ENCODE measurements around the gene METTL26.

METTL26 gene

DNA sequence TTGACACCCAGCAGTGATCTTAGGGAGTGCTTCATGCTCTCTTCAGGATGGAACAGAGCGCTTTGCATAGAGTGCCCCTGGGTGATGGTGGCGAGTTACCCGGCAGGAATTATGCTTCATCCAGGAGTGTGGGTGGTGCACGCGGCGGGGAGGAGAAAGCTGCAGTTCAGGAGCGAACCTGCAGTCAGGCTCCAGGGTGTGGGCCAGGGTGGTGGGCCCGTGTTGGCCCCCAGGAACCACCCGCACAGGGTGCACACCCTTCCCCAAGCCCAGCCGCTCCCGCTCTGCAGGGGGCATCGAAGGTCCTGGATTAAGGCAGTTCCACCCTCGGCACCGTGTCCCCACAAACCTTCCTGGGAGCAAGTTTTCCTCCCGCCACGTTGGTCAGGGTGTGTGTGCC lies 42.3 kb downstream of the METTL26 start:
- DNase-seq = no peak

- DNase-seq = no peak
Measured at GRCh38 chr16:593406-593805, 42.7 kb downstream of the METTL26 start.

DNA sequence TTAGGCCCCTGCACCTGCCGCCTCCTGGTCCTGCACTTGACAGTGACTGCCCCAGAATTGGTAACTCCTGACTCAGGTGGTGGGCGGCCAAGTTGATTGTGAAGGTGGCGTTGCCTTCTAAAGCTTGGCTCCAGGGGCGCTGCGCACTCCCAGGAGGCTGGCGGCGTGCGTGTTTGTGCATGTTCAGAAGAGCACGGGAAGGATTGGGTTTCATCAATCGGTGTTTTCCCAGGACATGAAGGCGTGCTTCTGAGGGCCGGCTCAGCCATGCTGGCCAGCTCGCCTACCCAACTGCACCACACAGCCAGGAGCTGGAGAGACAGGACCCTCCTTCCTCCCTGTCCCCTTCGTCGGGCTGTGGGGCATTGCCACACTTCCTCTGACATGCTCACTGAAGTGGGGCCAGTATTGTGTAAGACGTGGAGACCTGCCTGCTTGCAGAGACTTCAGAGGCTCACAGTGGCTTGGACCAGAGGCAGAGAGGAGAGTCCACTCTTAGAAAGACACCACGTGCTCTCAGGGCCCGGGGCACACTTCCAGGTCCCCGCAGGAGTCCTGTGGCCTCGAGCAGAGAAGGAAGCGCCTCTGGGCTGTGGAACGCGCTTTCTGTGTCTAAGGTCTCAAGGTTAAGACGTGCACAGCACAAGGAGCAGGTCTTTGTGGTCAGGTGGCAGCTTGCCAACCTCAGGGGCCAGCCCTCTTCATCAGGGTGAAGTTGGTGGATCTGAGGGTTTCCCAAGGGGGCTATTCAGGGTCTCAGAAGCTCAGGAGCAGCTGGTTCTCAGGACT lies 43.4 kb downstream of the METTL26 start:
- DNase-seq = no peak

GRCh38 chr16:591892-592517 lies 44.1 kb downstream of the METTL26 start:
- DNase-seq = no peak

- DNase-seq = no peak
Measured at GRCh38 chr16:591231-591630, 44.9 kb downstream of the METTL26 start.

GRCh38 chr16:590815-591200 lies 45.3 kb downstream of the METTL26 start:
- no peak for DNase-seq

DNA sequence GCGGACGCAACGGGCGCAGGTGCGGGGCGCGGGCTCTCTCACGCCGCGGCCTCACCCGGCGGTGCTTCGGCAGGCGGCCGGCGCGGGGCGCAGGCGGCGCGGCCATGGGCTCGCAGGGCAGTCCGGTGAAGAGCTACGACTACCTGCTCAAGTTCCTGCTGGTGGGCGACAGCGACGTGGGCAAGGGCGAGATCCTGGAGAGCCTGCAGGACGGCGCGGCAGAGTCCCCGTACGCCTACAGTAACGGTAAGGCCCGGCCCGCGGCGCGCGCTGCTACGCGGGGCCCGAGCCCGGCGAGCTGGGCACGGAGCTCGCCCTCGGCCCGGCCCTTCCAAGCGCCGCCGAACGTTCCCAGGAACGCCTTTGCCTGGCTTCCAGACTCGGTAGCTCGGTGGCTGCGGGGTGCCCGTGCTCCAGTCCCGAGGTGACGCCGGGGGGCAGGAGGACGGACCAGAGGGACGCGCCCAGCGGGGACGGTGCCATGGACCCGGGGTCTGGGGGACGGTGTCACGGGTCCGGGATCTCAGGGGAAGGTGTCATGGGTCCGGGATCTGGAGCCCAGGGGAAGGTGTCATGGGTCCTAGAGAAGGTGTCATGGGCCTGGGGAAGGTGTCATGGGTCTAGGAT lies 45.8 kb downstream of the METTL26 start:
- DNase-seq = no peak

- DNase-seq = peak; percentile 99
Measured at GRCh38 chr16:589658-590187, 46.4 kb downstream of the METTL26 start, which contains the start of gene RAB40C. TSS of gene RAB40C (plus strand) at chr16:590066. CDS start at chr16:590292, 226 bp downstream.

GRCh38 chr16:588889-589657 lies 47.0 kb downstream of the METTL26 start:
- DNase-seq = peak; percentile 98 to 99

- DNase-seq = peak; percentile 60 to 69
Measured at GRCh38 chr16:588639-588888, 47.5 kb downstream of the METTL26 start.

- DNase-seq = no peak
Measured at GRCh38 chr16:586645-587590, 49.2 kb downstream of the METTL26 start.

GRCh38 chr16:586047-586644 lies 50.0 kb downstream of the METTL26 start:
- no peak for DNase-seq

- DNase-seq = no peak
Measured at GRCh38 chr16:585351-585750, 50.8 kb downstream of the METTL26 start.
